A549 (cell line): ENCODE results near the gene TMEM269.

Experiments used
- TF ChIP-seq, protein P1 (sequence below): fragments of >200 bp; sonication (Bioruptor Twin); formaldehyde crosslinking; IDR thresholded peaks from 3 replicates; pipeline ENCODE4 v1.5.1; 2016
- TF ChIP-seq, protein P2 (sequence below): fragments of >200 bp; sonication (Bioruptor Twin); formaldehyde crosslinking; IDR thresholded peaks from 2 replicates; pipeline ENCODE4 v1.6.1; 2016
- TF ChIP-seq, protein P3 (sequence below): fragments of 150-350 bp; IDR thresholded peaks from 2 replicates; pipeline ENCODE4 v1.6.1; 2014; ENCODE audit warnings: low read depth, mild to moderate bottlenecking, low read length

DNA sequence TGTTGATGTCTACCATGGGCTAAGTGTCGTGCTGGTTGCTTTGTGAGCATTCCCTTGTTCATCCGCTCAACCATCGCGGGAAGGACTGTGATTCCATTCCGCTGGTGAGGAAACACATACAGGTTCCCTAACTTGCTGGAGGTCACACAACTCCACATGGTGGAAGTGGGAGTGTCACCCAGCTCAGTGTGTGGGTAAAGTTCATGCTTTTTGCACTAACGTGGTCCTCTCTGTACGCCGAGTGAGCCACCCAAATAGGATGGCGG lies 40.7 kb upstream of the TMEM269 start:
- TF ChIP-seq, protein P1, sequence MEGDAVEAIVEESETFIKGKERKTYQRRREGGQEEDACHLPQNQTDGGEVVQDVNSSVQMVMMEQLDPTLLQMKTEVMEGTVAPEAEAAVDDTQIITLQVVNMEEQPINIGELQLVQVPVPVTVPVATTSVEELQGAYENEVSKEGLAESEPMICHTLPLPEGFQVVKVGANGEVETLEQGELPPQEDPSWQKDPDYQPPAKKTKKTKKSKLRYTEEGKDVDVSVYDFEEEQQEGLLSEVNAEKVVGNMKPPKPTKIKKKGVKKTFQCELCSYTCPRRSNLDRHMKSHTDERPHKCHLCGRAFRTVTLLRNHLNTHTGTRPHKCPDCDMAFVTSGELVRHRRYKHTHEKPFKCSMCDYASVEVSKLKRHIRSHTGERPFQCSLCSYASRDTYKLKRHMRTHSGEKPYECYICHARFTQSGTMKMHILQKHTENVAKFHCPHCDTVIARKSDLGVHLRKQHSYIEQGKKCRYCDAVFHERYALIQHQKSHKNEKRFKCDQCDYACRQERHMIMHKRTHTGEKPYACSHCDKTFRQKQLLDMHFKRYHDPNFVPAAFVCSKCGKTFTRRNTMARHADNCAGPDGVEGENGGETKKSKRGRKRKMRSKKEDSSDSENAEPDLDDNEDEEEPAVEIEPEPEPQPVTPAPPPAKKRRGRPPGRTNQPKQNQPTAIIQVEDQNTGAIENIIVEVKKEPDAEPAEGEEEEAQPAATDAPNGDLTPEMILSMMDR, result no peak
- TF ChIP-seq, protein P2, sequence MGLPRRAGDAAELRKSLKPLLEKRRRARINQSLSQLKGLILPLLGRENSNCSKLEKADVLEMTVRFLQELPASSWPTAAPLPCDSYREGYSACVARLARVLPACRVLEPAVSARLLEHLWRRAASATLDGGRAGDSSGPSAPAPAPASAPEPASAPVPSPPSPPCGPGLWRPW, result no peak
- TF ChIP-seq, protein P3, sequence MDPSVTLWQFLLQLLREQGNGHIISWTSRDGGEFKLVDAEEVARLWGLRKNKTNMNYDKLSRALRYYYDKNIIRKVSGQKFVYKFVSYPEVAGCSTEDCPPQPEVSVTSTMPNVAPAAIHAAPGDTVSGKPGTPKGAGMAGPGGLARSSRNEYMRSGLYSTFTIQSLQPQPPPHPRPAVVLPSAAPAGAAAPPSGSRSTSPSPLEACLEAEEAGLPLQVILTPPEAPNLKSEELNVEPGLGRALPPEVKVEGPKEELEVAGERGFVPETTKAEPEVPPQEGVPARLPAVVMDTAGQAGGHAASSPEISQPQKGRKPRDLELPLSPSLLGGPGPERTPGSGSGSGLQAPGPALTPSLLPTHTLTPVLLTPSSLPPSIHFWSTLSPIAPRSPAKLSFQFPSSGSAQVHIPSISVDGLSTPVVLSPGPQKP, result no peak
